ENCODE results near the gene BSDC1.
A peak's percentile ranks its signal among the peaks of the same experiment; 100 is the strongest.

The BSDC1 gene

GRCh38 chr1:32335535-32335789 is 58.8 kb downstream of the BSDC1 start:
- DNase-seq, result no peak

GRCh38 chr1:32334864-32335534 is 59.2 kb downstream of the BSDC1 start:
- DNase-seq, result peak; percentile 64 to 80

- peak in 1 of 2 experiments; percentile 30 for DNase-seq
Observed at GRCh38 chr1:32334274-32334861, 59.9 kb downstream of the BSDC1 start.

DNA sequence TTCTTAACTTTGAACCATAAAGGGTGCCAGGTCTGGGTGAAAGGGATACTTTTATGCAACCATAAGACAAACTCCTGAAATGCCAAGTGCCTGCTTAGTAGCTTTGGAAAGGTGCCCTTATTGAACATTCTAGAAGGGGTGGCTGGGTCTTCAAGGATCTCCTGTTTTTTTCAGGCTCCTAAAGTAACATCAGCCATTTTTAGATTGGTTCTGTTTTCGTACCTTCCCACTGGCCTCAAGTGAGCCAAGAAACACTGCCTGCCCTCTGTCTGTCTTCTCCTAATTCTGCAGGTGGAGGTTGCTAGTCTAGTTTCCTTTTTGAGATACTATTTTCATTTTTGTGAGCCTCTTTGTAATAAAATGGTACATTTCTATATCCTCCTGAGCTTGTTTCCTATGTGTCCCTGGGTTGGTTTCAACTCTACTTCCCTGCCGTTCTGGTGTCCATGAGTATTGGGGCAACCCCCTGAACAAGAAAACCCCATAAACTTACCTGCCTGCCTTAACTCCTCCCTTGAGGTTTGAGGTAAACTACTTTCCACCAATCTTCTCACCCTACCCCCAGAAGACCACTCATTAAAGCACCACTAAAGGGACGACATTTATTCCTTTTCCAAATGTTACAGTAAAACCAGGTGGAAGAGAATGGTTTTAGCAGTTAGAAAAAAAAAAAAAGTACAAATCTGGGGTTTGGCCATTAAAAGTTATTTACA is 60.8 kb downstream of the BSDC1 start:
- DNase-seq, result no peak

DNA sequence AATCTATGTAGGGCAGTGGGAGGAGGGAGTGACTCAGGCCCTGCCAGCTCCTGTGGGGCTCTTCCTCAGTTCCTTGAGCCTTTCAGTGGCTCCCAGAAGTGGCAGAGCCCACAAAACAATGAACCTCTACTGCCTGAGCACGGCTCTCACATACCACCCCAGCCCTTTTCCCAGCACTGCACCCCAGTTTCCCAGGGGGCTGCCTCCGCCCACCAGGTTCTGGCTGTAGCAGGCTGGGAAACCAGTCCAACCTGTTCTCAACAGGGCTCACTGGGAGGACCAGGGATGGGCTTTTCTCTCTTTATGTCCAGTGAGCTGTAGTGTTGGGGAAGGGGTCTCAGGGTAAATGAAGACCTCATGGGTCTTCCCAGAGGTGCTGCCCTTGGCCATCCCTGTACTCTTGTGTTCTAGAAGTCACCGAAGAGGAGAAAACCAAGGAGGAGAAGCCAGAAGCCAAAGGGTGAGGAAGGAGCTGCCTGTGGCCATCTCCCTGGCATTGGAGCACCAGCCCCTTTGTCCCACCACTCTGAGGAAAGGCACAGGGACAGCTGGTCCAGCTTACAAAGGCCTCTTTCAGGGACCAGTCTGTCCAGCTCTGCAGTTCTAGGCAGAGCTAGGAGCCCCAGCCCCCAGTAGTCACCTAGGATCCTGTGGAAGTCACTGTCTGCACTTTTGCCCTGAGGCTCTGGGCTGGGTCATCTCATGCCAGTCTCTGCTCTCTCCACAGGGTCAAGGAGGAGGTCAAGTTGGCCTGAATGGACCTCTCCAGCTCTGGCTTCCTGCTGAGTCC is 61.8 kb downstream of the BSDC1 start:
- no peak for DNase-seq

DNA sequence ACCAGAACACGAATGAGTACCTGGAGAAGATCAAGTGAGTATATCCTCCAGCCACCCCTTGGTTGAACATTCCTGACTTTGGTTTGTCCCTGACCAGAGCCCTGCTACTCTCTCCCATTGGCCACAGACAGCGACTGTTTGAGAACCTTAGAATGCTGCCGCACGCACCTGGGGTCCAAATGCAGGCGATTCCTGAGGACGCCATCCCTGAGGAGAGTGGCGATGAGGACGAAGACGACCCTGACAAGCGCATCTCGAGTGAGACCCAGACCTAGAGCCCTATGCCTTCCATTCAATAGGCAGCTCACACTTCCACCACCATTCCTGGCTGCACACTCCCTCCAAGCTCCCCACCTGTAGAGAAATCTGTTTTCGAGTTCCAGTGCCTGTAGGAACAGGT is 62.7 kb downstream of the BSDC1 start:
- no peak for DNase-seq

- no peak for DNase-seq
Observed at GRCh38 chr1:32330558-32331151, 63.6 kb downstream of the BSDC1 start.

GRCh38 chr1:32329931-32330466 is 64.2 kb downstream of the BSDC1 start:
- DNase-seq, result no peak

DNA sequence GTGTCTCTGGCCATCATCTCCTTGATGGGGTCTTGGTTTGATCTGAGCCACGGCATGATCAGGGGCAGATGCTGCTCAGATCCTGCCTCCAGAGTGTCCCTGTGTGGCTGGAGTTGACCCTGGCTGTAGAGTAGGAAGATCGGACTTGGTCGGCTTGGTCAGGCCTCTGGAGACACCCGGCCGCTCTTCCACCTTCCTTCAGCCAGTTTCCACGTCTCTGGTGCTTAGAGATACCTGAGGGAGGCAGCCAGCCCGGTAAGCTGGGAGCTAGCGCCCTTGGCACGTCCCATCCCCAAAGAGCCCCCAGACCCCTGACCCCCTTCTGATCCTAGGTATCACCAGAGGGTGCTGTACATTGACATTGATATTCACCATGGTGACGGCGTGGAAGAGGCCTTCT is 67.0 kb downstream of the BSDC1 start:
- DNase-seq, result no peak

DNA sequence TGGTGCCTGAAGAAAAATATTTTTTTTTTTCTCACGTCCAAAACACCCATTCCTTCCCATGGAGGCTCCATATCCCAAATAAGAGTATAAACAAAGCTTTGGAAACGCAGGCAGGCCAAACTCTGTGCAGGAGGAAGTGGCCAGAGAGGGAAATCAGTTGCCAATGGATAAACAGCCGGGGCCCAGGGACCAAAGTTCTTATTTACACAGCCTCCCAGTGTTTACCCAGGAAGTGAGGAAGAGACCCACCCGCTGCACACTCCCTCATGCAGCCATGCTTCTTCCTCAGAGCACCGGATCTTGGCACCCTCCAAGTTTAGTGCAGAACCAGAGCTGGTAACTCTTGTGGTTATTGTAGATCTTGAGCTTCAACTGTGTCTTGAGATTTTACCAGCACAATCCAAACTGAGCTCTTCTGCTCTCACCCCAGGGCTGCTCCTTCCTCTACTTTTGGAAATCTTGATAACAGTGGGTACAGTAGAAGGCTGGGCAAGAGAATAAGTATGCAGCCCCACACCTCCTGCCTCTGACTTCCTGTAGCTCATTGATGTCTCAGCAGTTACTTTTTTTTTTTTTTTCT is 72.4 kb downstream of the BSDC1 start:
- no peak for DNase-seq

- no peak for DNase-seq
Observed at GRCh38 chr1:32318127-32318869, 75.9 kb downstream of the BSDC1 start.

DNA sequence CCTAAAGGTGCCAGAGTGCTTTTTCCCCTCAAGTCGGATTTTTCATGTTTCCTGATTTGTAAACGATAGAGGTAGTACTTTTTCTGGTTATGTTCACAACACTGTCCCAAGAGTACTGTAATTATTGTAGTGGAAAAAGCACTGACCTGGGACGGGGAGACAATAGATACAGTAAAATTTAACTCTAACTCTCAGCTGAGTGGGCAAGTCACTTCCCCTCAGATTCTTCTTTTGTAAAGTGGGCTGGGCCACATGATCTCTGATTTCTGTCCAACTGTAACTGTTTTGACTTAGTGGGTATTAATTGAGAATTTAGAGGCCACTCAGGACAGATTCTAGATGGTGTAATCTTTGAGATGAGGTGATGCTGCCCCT is 77.4 kb downstream of the BSDC1 start:
- no peak for DNase-seq
